ENCODE measurements around the gene ERAL1.
"Not testable (repeated sequence)": the region's sequence is repeated elsewhere in the genome, so short reads cannot be mapped to it uniquely, and the experiment has no call there.

Gene ERAL1

GRCh38 chr17:28879886-28880571, 25.2 kb downstream of the ERAL1 start:
- no peak for DNase-seq (ENCODE audit: low spot score)

GRCh38 chr17:28880572-28880945, 25.7 kb downstream of the ERAL1 start:
- DNase-seq (ENCODE audit: low spot score), result no peak

GRCh38 chr17:28881533-28882056, 26.8 kb downstream of the ERAL1 start:
- no peak for DNase-seq (ENCODE audit: low spot score)

GRCh38 chr17:28882154-28882895, 27.5 kb downstream of the ERAL1 start:
- no peak for DNase-seq (ENCODE audit: low spot score)

GRCh38 chr17:28883967-28884702, 29.3 kb downstream of the ERAL1 start:
- DNase-seq (ENCODE audit: low spot score), result no peak

GRCh38 chr17:28885363-28885762, 30.5 kb downstream of the ERAL1 start:
- no peak for DNase-seq (ENCODE audit: low spot score)

GRCh38 chr17:28885951-28886350, 31.1 kb downstream of the ERAL1 start:
- no peak for DNase-seq (ENCODE audit: low spot score)

GRCh38 chr17:28887871-28888471, 33.2 kb downstream of the ERAL1 start:
- no peak for DNase-seq (ENCODE audit: low spot score)

- DNase-seq (ENCODE audit: low spot score), result no peak
Observed at GRCh38 chr17:28888832-28889231, 34.0 kb downstream of the ERAL1 start.

GRCh38 chr17:28889996-28890395, 35.2 kb downstream of the ERAL1 start:
- DNase-seq (ENCODE audit: low spot score), result no peak

GRCh38 chr17:28891201-28891600, 36.4 kb downstream of the ERAL1 start:
- DNase-seq (ENCODE audit: low spot score), result no peak

GRCh38 chr17:28892024-28892423, 37.2 kb downstream of the ERAL1 start:
- DNase-seq (ENCODE audit: low spot score), result no peak

GRCh38 chr17:28893248-28894183, 38.7 kb downstream of the ERAL1 start:
- not testable (repeated sequence) for DNase-seq (ENCODE audit: low spot score)

GRCh38 chr17:28895794-28896447, 41.1 kb downstream of the ERAL1 start:
- no peak for DNase-seq (ENCODE audit: low spot score)

- no peak for DNase-seq (ENCODE audit: low spot score)
Observed at GRCh38 chr17:28896491-28896883, 41.7 kb downstream of the ERAL1 start.

GRCh38 chr17:28896884-28897768, 42.3 kb downstream of the ERAL1 start, which contains the start of gene FLOT2:
TSS of gene FLOT2 (minus strand) at chr17:28897733. CDS start at chr17:28897574, 159 bp downstream.
- DNase-seq (ENCODE audit: low spot score), result peak; percentile 67

- DNase-seq (ENCODE audit: low spot score), result no peak
Observed at GRCh38 chr17:28897769-28898526, 43.1 kb downstream of the ERAL1 start.

- no peak for DNase-seq (ENCODE audit: low spot score)
Observed at GRCh38 chr17:28898527-28898955, 43.7 kb downstream of the ERAL1 start.
